Left cardiac atrium (tissue), 4 donors: Measurements from ENCODE around the gene COPZ1. TPM values are rescaled to one million over a fixed set of nuclear protein-coding genes. Genes with fewer than 3 reads are reported as not detected.
"Not testable (repeated sequence)": the region's sequence is repeated elsewhere in the genome, so short reads cannot be mapped to it uniquely, and the experiment has no call there.

ENCODE experiments used
- ATAC-seq, 2 donors: fragments of 200-7000 bp; cut with Tn5 transposase; one replicate each; pipeline ENCODE4 v1.9.1; 2020; ENCODE audit warnings: mild to moderate bottlenecking in 2 of 2, moderate library complexity in 2 of 2
- DNase-seq: peaks from one replicate; pipeline ENCODE4 v3.0.0-alpha.2; 2020
- intact Hi-C, 2 donors: fragments of 100-400 bp; cut with DNase I; formaldehyde crosslinking; loops; one replicate each; pipeline versions ENCODE4 v1.14.1 to v1.15.1; 2022 to 2023
- total RNA-seq, 2 donors: library from RNA; stranded (reverse); fragmentation: NEBNext Ultra II Directional; extraction: Animal tissue kit (Norgen Biotek cat#: 25700); gene quantifications; one replicate each; pipeline ENCODE4 v1.2.1, GENCODE V29; 2021
- donor health status: DM: no; HTN: yes; CAD: no.
- donor health status: DM: no; HTN: yes; CAD: no; lungs with severe emphysema.
- donor health status: DM: yes; HTN: yes; CAD: no.
- donor health status: Dilated cardiomyopathy.

Gene COPZ1
- total RNA-seq, 2 donors from 2014 or later, result 118 to 131 TPM

- ATAC-seq, DNase-seq, intact Hi-C loops: not testable (repeated sequence)
Observed at GRCh38 chr12:54325442-54326109, 645 bp downstream of the COPZ1 start.

GRCh38 chr12:54328595-54329337, 3.8 kb downstream of the COPZ1 start:
- ATAC-seq (no peak), DNase-seq (no peak)
- intact Hi-C loops, result no loop called here

- DNase-seq, result no peak
- ATAC-seq, result no peak
- intact Hi-C loops, result no loop called here
Observed at GRCh38 chr12:54329759-54330158, 4.8 kb downstream of the COPZ1 start.

- no peak for DNase-seq
- intact Hi-C loops, result no loop called here
Observed at GRCh38 chr12:54330442-54330841, 5.5 kb downstream of the COPZ1 start.

GRCh38 chr12:54331461-54331860, 6.5 kb downstream of the COPZ1 start:
- intact Hi-C loops, result no loop called here
- DNase-seq, result no peak
- ATAC-seq, result no peak

More at GRCh38 chr12:54330442-54330841, 5.5 kb downstream of the COPZ1 start:
- ATAC-seq, result no peak

- no peak for DNase-seq
- intact Hi-C loops, result no loop called here
- ATAC-seq, result no peak
Observed at GRCh38 chr12:54333420-54334034, 8.6 kb downstream of the COPZ1 start.

GRCh38 chr12:54337280-54337842, 12.4 kb downstream of the COPZ1 start:
- ATAC-seq (peak; percentile 59 to 76), DNase-seq (no peak)
- intact Hi-C loops, result no loop called here

- peak in 1 of 2 donors; percentile 56 for ATAC-seq
- intact Hi-C loops, result no loop called here
- DNase-seq, result no peak
Observed at GRCh38 chr12:54337854-54338650, 13.1 kb downstream of the COPZ1 start.

- ATAC-seq, result no peak
- intact Hi-C loops, result no loop called here
Observed at GRCh38 chr12:54338698-54339296, 13.9 kb downstream of the COPZ1 start.

GRCh38 chr12:54340846-54341245, 15.9 kb downstream of the COPZ1 start:
- ATAC-seq (no peak), DNase-seq (no peak)
- intact Hi-C loops, result no loop called here

More at GRCh38 chr12:54338698-54339296, 13.9 kb downstream of the COPZ1 start:
- DNase-seq, result no peak

- ATAC-seq (no peak), DNase-seq (no peak)
- intact Hi-C loops, result no loop called here
Observed at GRCh38 chr12:54341378-54342300, 16.7 kb downstream of the COPZ1 start.

GRCh38 chr12:54349036-54349435, 24.1 kb downstream of the COPZ1 start:
- ATAC-seq (no peak), DNase-seq (no peak)
- intact Hi-C loops, result no loop called here

- no peak for ATAC-seq
- DNase-seq, result no peak
- intact Hi-C loops, result no loop called here
Observed at GRCh38 chr12:54349679-54350078, 24.7 kb downstream of the COPZ1 start.

GRCh38 chr12:54350743-54351142, 25.8 kb downstream of the COPZ1 start:
- DNase-seq (no peak), ATAC-seq (no peak)
- intact Hi-C loops, result no loop called here

- no peak for DNase-seq
- no peak for ATAC-seq
- intact Hi-C loops, result no loop called here
Observed at GRCh38 chr12:54351341-54351740, 26.4 kb downstream of the COPZ1 start.

- peak; percentile 51 to 67 for ATAC-seq
- intact Hi-C loops, result no loop called here
Observed at GRCh38 chr12:54352022-54352531, 27.1 kb downstream of the COPZ1 start.

More at GRCh38 chr12:54352022-54352531, 27.1 kb downstream of the COPZ1 start:
- DNase-seq, result peak; percentile 43
